HCT116 (cell line): Measurements from ENCODE around the gene FOXF2.

Source experiments
- EGR1 ChIP-seq: IDR thresholded peaks from 2 replicates; pipeline ENCODE4 v1.6.1; 2012; ENCODE audit warnings: low read depth
- EZH2 ChIP-seq: fragments of 200-600 bp; sonication (generic); IDR thresholded peaks from 2 replicates; pipeline ENCODE4 v1.6.1; 2017; ENCODE audit warnings: antibody characterized with exemption, mixed run types
- EZH2phosphoT487 ChIP-seq: fragments of 200-600 bp; IDR thresholded peaks from 2 replicates; pipeline ENCODE4 v1.6.1; 2018; ENCODE audit warnings: antibody characterized with exemption, borderline replicate concordance
- JUND ChIP-seq: IDR thresholded peaks from 2 replicates; pipeline ENCODE4 v1.6.1; 2012
- POLR2A ChIP-seq: IDR thresholded peaks from 2 replicates; pipeline ENCODE4 v1.7.0; 2011; ENCODE audit warnings: borderline replicate concordance; ENCODE audit not compliant: insufficient read depth, insufficient read length; ENCODE audit errors: extremely low read depth
- POLR2AphosphoS5 ChIP-seq: IDR thresholded peaks from 2 replicates; pipeline ENCODE4 v1.6.1; 2011; ENCODE audit warnings: mild to moderate bottlenecking, low read depth, low read length, moderate library complexity
- ZFX ChIP-seq: fragments of 450-650 bp; IDR thresholded peaks from 2 replicates; pipeline ENCODE4 v1.6.1; 2017
- TF ChIP-seq, protein P1 (sequence below), 3 experiments: fragments of 200-600 bp in 1 of 3; sonication (generic) in 1 of 3; IDR thresholded peaks in 2 of 3; conservative IDR thresholded peaks in 1 of 3; 2 replicates each; pipeline ENCODE4 v1.5.1; 2012 to 2017; ENCODE audit warnings: low read depth in 2 of 3, low read length in 2 of 3, antibody characterized with exemption in 1 of 3, borderline replicate concordance in 1 of 3, control low read depth in 1 of 3, mild to moderate bottlenecking in 1 of 3, mixed read lengths in 1 of 3, mixed run types in 1 of 3, moderate library complexity in 1 of 3; ENCODE audit not compliant: insufficient read depth in 1 of 3
- TF ChIP-seq, protein P2 (sequence below): IDR thresholded peaks from 2 replicates; pipeline ENCODE4 v1.6.1; 2012
- TF ChIP-seq, protein P3 (sequence below): IDR thresholded peaks from 2 replicates; pipeline ENCODE4 v1.6.1; 2011; ENCODE audit warnings: mild to moderate bottlenecking, low read length, moderate library complexity; ENCODE audit not compliant: insufficient replicate concordance; ENCODE audit errors: extremely low read depth
- TF ChIP-seq, protein P4 (sequence below): IDR thresholded peaks from 2 replicates; pipeline ENCODE4 v1.6.1; 2012; ENCODE audit warnings: low read depth
- TF ChIP-seq, protein P5 (sequence below): IDR thresholded peaks from 2 replicates; pipeline ENCODE4 v1.6.1; 2012

DNA sequence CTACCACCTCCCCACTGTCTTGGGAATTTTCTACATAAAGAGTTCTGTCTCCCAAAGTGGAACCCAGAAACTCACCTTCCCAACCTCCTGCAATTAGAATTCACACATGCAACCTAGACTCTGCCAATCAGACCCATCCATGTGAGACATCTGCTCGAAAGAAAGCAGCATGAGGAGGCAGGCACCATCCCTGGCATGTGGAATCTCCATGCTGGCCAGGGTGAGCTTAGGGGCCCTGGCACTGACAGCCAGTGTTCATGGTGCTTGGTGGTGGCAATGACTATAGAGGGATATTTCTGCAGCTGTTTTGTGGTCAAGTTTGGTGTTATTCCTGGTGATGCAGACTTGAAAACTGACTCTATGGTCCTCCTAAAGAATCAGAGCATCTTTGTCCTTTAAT, 17.4 kb upstream of the FOXF2 start:
- TF ChIP-seq ZFX (no peak), POLR2A (no peak), EZH2 (no peak), POLR2AphosphoS5 (no peak), JUND (no peak), EZH2phosphoT487 (no peak), EGR1 (no peak)
- TF ChIP-seq, protein P1, sequence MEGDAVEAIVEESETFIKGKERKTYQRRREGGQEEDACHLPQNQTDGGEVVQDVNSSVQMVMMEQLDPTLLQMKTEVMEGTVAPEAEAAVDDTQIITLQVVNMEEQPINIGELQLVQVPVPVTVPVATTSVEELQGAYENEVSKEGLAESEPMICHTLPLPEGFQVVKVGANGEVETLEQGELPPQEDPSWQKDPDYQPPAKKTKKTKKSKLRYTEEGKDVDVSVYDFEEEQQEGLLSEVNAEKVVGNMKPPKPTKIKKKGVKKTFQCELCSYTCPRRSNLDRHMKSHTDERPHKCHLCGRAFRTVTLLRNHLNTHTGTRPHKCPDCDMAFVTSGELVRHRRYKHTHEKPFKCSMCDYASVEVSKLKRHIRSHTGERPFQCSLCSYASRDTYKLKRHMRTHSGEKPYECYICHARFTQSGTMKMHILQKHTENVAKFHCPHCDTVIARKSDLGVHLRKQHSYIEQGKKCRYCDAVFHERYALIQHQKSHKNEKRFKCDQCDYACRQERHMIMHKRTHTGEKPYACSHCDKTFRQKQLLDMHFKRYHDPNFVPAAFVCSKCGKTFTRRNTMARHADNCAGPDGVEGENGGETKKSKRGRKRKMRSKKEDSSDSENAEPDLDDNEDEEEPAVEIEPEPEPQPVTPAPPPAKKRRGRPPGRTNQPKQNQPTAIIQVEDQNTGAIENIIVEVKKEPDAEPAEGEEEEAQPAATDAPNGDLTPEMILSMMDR (IDR thresholded peaks at IDR 0.05 in 2 of 3, conservative IDR thresholded peaks at IDR 0.05 in 1 of 3; ENCODE audit: borderline replicate concordance in 1 of 3, insufficient read depth in 1 of 3, low read depth in 2 of 3, low read length in 2 of 3), result no peak
- TF ChIP-seq, protein P2, sequence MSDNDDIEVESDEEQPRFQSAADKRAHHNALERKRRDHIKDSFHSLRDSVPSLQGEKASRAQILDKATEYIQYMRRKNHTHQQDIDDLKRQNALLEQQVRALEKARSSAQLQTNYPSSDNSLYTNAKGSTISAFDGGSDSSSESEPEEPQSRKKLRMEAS, result no peak
- TF ChIP-seq, protein P3, sequence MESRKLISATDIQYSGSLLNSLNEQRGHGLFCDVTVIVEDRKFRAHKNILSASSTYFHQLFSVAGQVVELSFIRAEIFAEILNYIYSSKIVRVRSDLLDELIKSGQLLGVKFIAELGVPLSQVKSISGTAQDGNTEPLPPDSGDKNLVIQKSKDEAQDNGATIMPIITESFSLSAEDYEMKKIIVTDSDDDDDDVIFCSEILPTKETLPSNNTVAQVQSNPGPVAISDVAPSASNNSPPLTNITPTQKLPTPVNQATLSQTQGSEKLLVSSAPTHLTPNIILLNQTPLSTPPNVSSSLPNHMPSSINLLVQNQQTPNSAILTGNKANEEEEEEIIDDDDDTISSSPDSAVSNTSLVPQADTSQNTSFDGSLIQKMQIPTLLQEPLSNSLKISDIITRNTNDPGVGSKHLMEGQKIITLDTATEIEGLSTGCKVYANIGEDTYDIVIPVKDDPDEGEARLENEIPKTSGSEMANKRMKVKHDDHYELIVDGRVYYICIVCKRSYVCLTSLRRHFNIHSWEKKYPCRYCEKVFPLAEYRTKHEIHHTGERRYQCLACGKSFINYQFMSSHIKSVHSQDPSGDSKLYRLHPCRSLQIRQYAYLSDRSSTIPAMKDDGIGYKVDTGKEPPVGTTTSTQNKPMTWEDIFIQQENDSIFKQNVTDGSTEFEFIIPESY, result no peak
- TF ChIP-seq, protein P4, sequence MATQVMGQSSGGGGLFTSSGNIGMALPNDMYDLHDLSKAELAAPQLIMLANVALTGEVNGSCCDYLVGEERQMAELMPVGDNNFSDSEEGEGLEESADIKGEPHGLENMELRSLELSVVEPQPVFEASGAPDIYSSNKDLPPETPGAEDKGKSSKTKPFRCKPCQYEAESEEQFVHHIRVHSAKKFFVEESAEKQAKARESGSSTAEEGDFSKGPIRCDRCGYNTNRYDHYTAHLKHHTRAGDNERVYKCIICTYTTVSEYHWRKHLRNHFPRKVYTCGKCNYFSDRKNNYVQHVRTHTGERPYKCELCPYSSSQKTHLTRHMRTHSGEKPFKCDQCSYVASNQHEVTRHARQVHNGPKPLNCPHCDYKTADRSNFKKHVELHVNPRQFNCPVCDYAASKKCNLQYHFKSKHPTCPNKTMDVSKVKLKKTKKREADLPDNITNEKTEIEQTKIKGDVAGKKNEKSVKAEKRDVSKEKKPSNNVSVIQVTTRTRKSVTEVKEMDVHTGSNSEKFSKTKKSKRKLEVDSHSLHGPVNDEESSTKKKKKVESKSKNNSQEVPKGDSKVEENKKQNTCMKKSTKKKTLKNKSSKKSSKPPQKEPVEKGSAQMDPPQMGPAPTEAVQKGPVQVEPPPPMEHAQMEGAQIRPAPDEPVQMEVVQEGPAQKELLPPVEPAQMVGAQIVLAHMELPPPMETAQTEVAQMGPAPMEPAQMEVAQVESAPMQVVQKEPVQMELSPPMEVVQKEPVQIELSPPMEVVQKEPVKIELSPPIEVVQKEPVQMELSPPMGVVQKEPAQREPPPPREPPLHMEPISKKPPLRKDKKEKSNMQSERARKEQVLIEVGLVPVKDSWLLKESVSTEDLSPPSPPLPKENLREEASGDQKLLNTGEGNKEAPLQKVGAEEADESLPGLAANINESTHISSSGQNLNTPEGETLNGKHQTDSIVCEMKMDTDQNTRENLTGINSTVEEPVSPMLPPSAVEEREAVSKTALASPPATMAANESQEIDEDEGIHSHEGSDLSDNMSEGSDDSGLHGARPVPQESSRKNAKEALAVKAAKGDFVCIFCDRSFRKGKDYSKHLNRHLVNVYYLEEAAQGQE, result no peak
- TF ChIP-seq, protein P5, sequence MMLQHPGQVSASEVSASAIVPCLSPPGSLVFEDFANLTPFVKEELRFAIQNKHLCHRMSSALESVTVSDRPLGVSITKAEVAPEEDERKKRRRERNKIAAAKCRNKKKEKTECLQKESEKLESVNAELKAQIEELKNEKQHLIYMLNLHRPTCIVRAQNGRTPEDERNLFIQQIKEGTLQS, result no peak
